ENCODE measurements around the gene VWF. TPM values are rescaled to one million over a fixed set of nuclear protein-coding genes. Genes with fewer than 3 reads are reported as not detected.

VWF gene
- total RNA-seq, 1 donor from 2014 or later, result 0.05 TPM

DNA sequence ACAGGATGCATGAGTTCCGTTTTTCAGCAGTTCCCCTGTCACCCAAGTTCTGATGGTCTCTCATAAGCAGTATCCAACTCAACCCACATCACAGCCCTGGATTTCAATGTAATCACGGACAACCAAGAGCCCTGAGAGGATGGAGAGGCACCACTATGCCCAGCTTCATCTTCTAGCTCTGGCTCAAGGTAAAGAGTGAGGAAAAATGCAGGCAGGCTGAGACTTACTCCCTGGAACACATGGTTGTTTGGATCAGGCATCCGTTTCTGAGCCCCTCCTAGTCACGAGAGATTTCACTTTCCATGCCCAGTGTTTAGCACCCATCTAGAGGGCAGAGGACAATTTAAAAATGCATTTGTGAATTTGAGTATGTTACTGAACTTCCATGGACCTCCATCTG, 224.4 kb downstream of the VWF start:
- no peak for DNase-seq (ENCODE audit: low spot score)
- Mint-ChIP-seq H3K9me3 (ENCODE audit: low read depth) (peaks cover 6% of the 10 kb centered on the region), H3K27ac (ENCODE audit: unreplicated experiment) (no peak overlapping the region), H3K4me1 (ENCODE audit: low read depth) (no peaks in the 10 kb centered on the region), H3K27me3 (ENCODE audit: low read depth) (peaks cover 32% of the 10 kb centered on the region), H3K36me3 (ENCODE audit: low read depth) (no peaks in the 10 kb centered on the region), H3K4me3 (ENCODE audit: unreplicated experiment) (no peak overlapping the region)
- TF ChIP-seq, protein P1, sequence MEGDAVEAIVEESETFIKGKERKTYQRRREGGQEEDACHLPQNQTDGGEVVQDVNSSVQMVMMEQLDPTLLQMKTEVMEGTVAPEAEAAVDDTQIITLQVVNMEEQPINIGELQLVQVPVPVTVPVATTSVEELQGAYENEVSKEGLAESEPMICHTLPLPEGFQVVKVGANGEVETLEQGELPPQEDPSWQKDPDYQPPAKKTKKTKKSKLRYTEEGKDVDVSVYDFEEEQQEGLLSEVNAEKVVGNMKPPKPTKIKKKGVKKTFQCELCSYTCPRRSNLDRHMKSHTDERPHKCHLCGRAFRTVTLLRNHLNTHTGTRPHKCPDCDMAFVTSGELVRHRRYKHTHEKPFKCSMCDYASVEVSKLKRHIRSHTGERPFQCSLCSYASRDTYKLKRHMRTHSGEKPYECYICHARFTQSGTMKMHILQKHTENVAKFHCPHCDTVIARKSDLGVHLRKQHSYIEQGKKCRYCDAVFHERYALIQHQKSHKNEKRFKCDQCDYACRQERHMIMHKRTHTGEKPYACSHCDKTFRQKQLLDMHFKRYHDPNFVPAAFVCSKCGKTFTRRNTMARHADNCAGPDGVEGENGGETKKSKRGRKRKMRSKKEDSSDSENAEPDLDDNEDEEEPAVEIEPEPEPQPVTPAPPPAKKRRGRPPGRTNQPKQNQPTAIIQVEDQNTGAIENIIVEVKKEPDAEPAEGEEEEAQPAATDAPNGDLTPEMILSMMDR (IDR thresholded peaks at IDR 0.05), result no peak

DNA sequence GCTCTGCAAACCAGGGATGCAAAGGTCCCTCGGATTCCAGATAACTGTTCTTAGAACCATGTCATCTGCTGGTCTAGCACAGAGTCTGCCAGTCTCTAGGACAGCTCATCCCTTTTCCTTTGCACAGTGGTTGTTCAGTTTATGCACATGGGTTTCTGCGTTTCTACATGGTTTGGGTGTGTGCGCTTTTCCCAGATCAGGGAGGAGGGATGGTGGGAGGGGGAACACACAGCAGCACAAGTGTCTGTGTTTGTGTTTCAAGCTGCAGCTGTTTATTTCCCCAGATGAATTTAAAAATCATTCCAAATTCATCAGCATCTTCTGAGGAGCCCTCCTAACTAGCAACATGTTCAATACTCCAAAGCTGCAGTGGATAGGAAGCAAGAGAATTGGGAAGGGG, 224.8 kb downstream of the VWF start:
- Mint-ChIP-seq H3K4me3 (ENCODE audit: unreplicated experiment) (no peak overlapping the region), H3K9me3 (ENCODE audit: low read depth) (peaks cover 10% of the 10 kb centered on the region), H3K4me1 (ENCODE audit: low read depth) (no peaks in the 10 kb centered on the region), H3K36me3 (ENCODE audit: low read depth) (no peaks in the 10 kb centered on the region), H3K27me3 (ENCODE audit: low read depth) (peaks cover 32% of the 10 kb centered on the region), H3K27ac (ENCODE audit: unreplicated experiment) (no peak overlapping the region)
- TF ChIP-seq, protein P1 (IDR thresholded peaks at IDR 0.05), result no peak
- DNase-seq (ENCODE audit: low spot score), result no peak

DNA sequence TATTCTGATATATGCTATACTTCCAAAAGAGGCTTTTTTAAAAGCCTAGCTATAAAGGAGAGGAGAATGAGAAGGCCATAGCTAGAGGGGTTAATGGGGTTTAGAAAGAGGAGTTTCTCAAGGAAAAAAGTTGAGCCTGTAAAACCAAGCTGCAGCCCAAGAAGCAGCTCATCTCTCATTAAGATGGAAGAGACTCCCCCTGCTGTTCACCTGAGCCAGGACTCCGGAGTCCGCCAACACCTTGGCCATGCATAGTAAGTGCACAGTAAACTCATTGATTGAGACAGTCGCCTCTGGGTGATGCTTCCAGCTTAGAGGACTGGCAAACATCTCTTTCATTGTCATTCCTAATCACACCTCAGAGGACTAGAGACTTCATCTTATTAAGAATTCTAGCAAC, 225.6 kb downstream of the VWF start:
- no peaks in the 10 kb centered on the region for H3K36me3 Mint-ChIP-seq (ENCODE audit: low read depth)
- no peaks in the 10 kb centered on the region for H3K4me1 Mint-ChIP-seq (ENCODE audit: low read depth)
- TF ChIP-seq, protein P1 (IDR thresholded peaks at IDR 0.05), result peak; percentile 9
- no peak for DNase-seq (ENCODE audit: low spot score)
- peaks cover 31% of the 10 kb centered on the region for H3K27me3 Mint-ChIP-seq (ENCODE audit: low read depth)
- no peak overlapping the region for H3K4me3 Mint-ChIP-seq (ENCODE audit: unreplicated experiment)
- H3K27ac Mint-ChIP-seq (ENCODE audit: unreplicated experiment), result no peak overlapping the region
- peaks cover 10% of the 10 kb centered on the region for H3K9me3 Mint-ChIP-seq (ENCODE audit: low read depth)

Other genes with a start within 250 kb of the VWF start
- gene ANO2, start 179.4 kb downstream of the VWF start, total RNA-seq, result 0.44 to 0.73 TPM (median 0.47 TPM) in 3 replicates
- gene CD9, start 75.7 kb upstream of the VWF start, total RNA-seq, result 54.7 to 62.1 TPM (median 60.7 TPM) in 3 replicates
- gene PLEKHG6, start 186.0 kb upstream of the VWF start, total RNA-seq, result 0.21 to 0.35 TPM in 2 of 3 replicates, not detected in the other
- gene TNFRSF1A, start 217.4 kb upstream of the VWF start, total RNA-seq, result 88.5 to 128 TPM (median 127 TPM) in 3 replicates

Measured in chondrocyte (in vitro differentiated cells).